Esophagus muscularis mucosa (tissue), 4 donors: ENCODE results near the gene CELF2. TPM values are rescaled to one million over a fixed set of nuclear protein-coding genes. Genes with fewer than 3 reads are reported as not detected.

Experiments
- DNase-seq: peaks from one replicate; pipeline ENCODE4 v3.0.0-alpha.2; 2017; ENCODE audit errors: extremely low spot score
- H3K27ac ChIP-seq, 4 donors: fragments of 200-600 bp; sonication (generic); replicated peaks in 1 of 4; 1 replicate in 3 of 4; 2 replicates in 1 of 4; pipeline ENCODE4 v1.5.1; 2016 to 2019; ENCODE audit warnings: mild to moderate bottlenecking in 1 of 4
- H3K27me3 ChIP-seq, 4 donors: fragments of 200-600 bp; sonication (generic); one replicate each; pipeline versions ENCODE4 v1.5.1 to v1.6.0; 2016 to 2019
- H3K36me3 ChIP-seq, 4 donors: fragments of 200-600 bp; sonication (generic); one replicate each; pipeline ENCODE4 v1.5.1; 2016 to 2019
- H3K4me1 ChIP-seq, 4 donors: fragments of 200-600 bp; sonication (generic); one replicate each; pipeline ENCODE4 v1.5.1; 2016 to 2019
- H3K4me3 ChIP-seq, 4 donors: fragments of 200-600 bp; sonication (generic); 1 replicate in 2 of 4; 2 replicates in 2 of 4; pipeline ENCODE4 v1.5.1; 2016 to 2019; ENCODE audit warnings: mild to moderate bottlenecking in 4 of 4, moderate library complexity in 1 of 4
- H3K9me3 ChIP-seq, 4 donors: fragments of 200-600 bp; sonication (generic); 1 replicate in 3 of 4; 2 replicates in 1 of 4; pipeline ENCODE4 v1.5.1; 2016 to 2019
- CTCF ChIP-seq, 3 experiments: fragments of 200-600 bp in 2 of 3; fragments of 450-650 bp in 1 of 3; sonication (generic) in 2 of 3; IDR thresholded peaks; one replicate each; pipeline ENCODE4 v1.5.1; 2017 to 2019; ENCODE audit warnings: antibody characterized with exemption in 3 of 3, mild to moderate bottlenecking in 2 of 3, moderate library complexity in 1 of 3
- EP300 ChIP-seq: sonication (generic); formaldehyde crosslinking; IDR thresholded peaks from one replicate; pipeline ENCODE4 v1.6.1; 2017; ENCODE audit warnings: antibody characterized with exemption
- POLR2A ChIP-seq: fragments of 450-650 bp; IDR thresholded peaks from one replicate; pipeline ENCODE4 v1.6.1; 2017; ENCODE audit warnings: antibody characterized with exemption, moderate library complexity, mild to moderate bottlenecking, low read depth
- POLR2AphosphoS5 ChIP-seq, 2 donors: sonication (generic); formaldehyde crosslinking; IDR thresholded peaks; one replicate each; pipeline ENCODE4 v1.6.1; 2017; ENCODE audit warnings: antibody characterized with exemption in 2 of 2
- WGBS: methylation state at CpG from one replicate; pipeline ENCODE4 v1.1.5; 2018; 5-methylcytosine and 5-hydroxymethylcytosine counted together
- intact Hi-C: fragments of 100-400 bp; cut with DNase I; formaldehyde crosslinking; loops from one replicate; pipeline ENCODE4 v1.15.1; 2023
- total RNA-seq, 4 donors: library from RNA; depleted of rRNA; stranded (reverse); fragments of >200 nt; gene quantifications; one replicate each; pipeline versions ENCODE4 v1.1.0 to v1.2.1, GENCODE V29; 2016

The CELF2 gene
- total RNA-seq, 4 donors from 2014 or later, result 81.8 to 128 (median 104) TPM

- Histone ChIP-seq H3K4me3 (no peak overlapping the region), H3K27me3 (no peaks in the 10 kb centered on the region), H3K36me3 (no peaks in the 10 kb centered on the region), H3K9me3 (no peaks in the 10 kb centered on the region), H3K4me1 (peaks cover 54 to 75% (median 68%) of the 10 kb centered on the region in 4 donors), H3K27ac (no peak overlapping the region)
- 85% methylated on average over 4 of the region's 5 CpGs for WGBS
- no peak for DNase-seq
- intact Hi-C loops, result no loop called here
- TF ChIP-seq POLR2AphosphoS5 (IDR thresholded peaks at IDR 0.05) (no peak), CTCF (IDR thresholded peaks at IDR 0.05) (no peak), POLR2A (no peak), EP300 (no peak)
These were observed 135.1 kb downstream of the CELF2 start for GRCh38 chr10:11152801-11153200.

- H3K9me3 ChIP-seq, result no peaks in the 10 kb centered on the region
- no peak overlapping the region for H3K27ac ChIP-seq
- TF ChIP-seq POLR2A (no peak), EP300 (no peak), CTCF (IDR thresholded peaks at IDR 0.05) (no peak), POLR2AphosphoS5 (IDR thresholded peaks at IDR 0.05) (no peak)
- H3K36me3 ChIP-seq, result no peaks in the 10 kb centered on the region
- intact Hi-C loops, result no loop called here
- H3K27me3 ChIP-seq, result no peaks in the 10 kb centered on the region
- H3K4me3 ChIP-seq, result no peak overlapping the region
- 88% methylated on average over 6 of the region's 6 CpGs for WGBS
- H3K4me1 ChIP-seq, result peaks cover 53 to 73% (median 68%) of the 10 kb centered on the region in 4 donors
- DNase-seq, result no peak
These were observed 135.6 kb downstream of the CELF2 start for GRCh38 chr10:11153245-11153644.

GRCh38 chr10:11153766-11154165 lies 136.1 kb downstream of the CELF2 start:
- Histone ChIP-seq H3K4me3 (no peak overlapping the region), H3K9me3 (no peaks in the 10 kb centered on the region), H3K27ac (no peak overlapping the region), H3K36me3 (no peaks in the 10 kb centered on the region), H3K27me3 (no peaks in the 10 kb centered on the region), H3K4me1 (peaks cover 48 to 73% (median 68%) of the 10 kb centered on the region in 4 donors)
- no peak for DNase-seq
- 40% methylated on average over 2 of the region's 2 CpGs for WGBS
- TF ChIP-seq POLR2AphosphoS5 (IDR thresholded peaks at IDR 0.05) (no peak), POLR2A (no peak), EP300 (no peak), CTCF (IDR thresholded peaks at IDR 0.05) (no peak)
- intact Hi-C loops, result no loop called here

- H3K4me1 ChIP-seq, result peaks cover 45 to 73% (median 68%) of the 10 kb centered on the region in 4 donors
- no peaks in the 10 kb centered on the region for H3K27me3 ChIP-seq
- H3K27ac ChIP-seq, result no peak overlapping the region
- intact Hi-C loops, result no loop called here
- no peak for DNase-seq
- no peak for TF ChIP-seq CTCF (IDR thresholded peaks at IDR 0.05)
- TF ChIP-seq POLR2A, result no peak
- TF ChIP-seq EP300, result no peak
- TF ChIP-seq POLR2AphosphoS5 (IDR thresholded peaks at IDR 0.05), result no peak
- H3K9me3 ChIP-seq, result no peaks in the 10 kb centered on the region
- H3K36me3 ChIP-seq, result no peaks in the 10 kb centered on the region
- H3K4me3 ChIP-seq, result no peak overlapping the region
- WGBS, result 69% methylated on average over 4 of the region's 4 CpGs
These were observed 136.7 kb downstream of the CELF2 start for GRCh38 chr10:11154333-11154732.

- no peaks in the 10 kb centered on the region for H3K27me3 ChIP-seq
- no peak for DNase-seq
- 58% methylated on average over 11 of the region's 11 CpGs for WGBS
- peaks cover 44 to 73% (median 68%) of the 10 kb centered on the region in 4 donors for H3K4me1 ChIP-seq
- H3K27ac ChIP-seq, result no peak overlapping the region
- no peaks in the 10 kb centered on the region for H3K9me3 ChIP-seq
- H3K4me3 ChIP-seq, result no peak overlapping the region
- no peaks in the 10 kb centered on the region for H3K36me3 ChIP-seq
- no peak for TF ChIP-seq POLR2AphosphoS5 (IDR thresholded peaks at IDR 0.05)
- no peak for TF ChIP-seq CTCF (IDR thresholded peaks at IDR 0.05)
- no peak for TF ChIP-seq POLR2A
- no peak for TF ChIP-seq EP300
- intact Hi-C loops, result no loop called here
These were observed 137.3 kb downstream of the CELF2 start for GRCh38 chr10:11154849-11155498.
